BJ (cell line): ENCODE results near the gene AP5S1. TPM values are rescaled to one million over a fixed set of nuclear protein-coding genes. Genes with fewer than 3 reads are reported as not detected.

Experiments
- CTCF ChIA-PET: fragments of 350-600 bp; formaldehyde crosslinking; extraction: SDS; loops from one replicate; lab custom pipeline; 2021; ENCODE audit warnings: antibody characterized with exemption, inconsistent platforms; lab: Yijun Ruan, JAX
- POLR2A ChIA-PET: fragments of 300-600 bp; sonication (Branson Sonifier 250); formaldehyde crosslinking; extraction: SDS; loops from one replicate; lab custom pipeline; 2021; ENCODE audit warnings: antibody characterized with exemption; lab: Charles Lee
- DNase-seq: peaks from one replicate; pipeline ENCODE4 v3.0.0-alpha.2; 2011; ENCODE audit warnings: low read depth
- H3K27me3 ChIP-seq: 2 replicates; pipeline ENCODE4 v1.6.0; 2011; ENCODE audit warnings: low read length; ENCODE audit not compliant: control insufficient read depth, insufficient read depth
- H3K36me3 ChIP-seq: 2 replicates; pipeline ENCODE4 v1.5.1; 2011; ENCODE audit warnings: low read length; ENCODE audit not compliant: control insufficient read depth, insufficient read depth
- H3K4me3 ChIP-seq: 2 replicates; pipeline ENCODE4 v1.5.1; 2011; ENCODE audit warnings: low read depth, mild to moderate bottlenecking, control low read depth, low read length
- polyA plus RNA-seq: library from polyadenylated mRNA; depleted of rRNA; stranded (reverse); fragments of >200 nt; gene quantifications from 2 replicates; pipeline ENCODE4 v1.2.3, GENCODE V29; 2011
- TF ChIP-seq, protein P1 (sequence below): IDR thresholded peaks from 2 replicates; pipeline ENCODE4 v1.5.1; 2011; ENCODE audit warnings: low read depth, mild to moderate bottlenecking, control low read depth, inconsistent platforms, low read length, moderate library complexity; ENCODE audit not compliant: insufficient read depth

AP5S1 gene
- polyA plus RNA-seq, 1 experiment: 12.2 TPM

DNA sequence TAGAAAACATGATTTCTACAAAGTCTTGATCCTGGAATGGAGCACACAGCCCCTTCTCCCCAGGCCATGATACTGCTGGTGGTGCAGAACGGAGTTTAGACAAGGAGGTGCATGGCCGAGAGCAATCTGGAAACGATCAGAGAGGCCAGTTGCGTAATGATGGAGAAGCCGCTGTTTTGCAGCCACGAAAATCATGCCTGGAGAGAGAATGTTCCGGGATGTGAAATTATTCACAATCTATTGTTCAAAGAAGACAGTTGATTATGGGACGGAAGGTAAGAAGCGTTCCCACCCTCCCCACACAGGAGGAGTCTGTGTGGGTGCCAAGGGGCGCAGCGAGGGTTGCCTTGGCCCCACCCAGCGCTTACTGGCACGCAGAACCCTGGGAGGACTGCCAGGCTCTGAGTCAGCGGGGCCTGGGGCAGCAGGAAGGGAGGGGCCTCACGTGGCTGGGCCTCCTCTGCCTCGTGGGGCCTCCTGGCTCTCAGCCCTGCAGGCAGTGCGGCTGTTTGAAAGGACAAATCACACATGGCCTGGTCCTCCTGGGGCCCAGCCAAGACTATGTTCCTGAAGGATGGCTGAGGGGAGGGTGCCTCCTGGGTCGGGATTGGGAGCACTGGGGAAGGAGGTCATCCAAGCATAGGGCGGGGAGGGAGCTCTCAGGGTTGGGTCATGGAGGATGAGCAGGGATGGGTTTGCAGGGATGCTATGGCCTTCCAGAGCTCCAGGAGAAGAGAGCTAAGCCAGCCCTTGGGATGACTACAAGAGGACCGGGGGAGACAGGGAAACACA is 8.7 kb upstream of the AP5S1 start:
- POLR2A ChIA-PET: no interaction called here
- CTCF ChIA-PET: interaction anchor here (0.6 to 11.8 kb wide), 5 partner anchors 16 to 135 kb away, joined by 3 to 248 read pairs (median 3); partner anchors contain the start of genes CDC25B, CENPB and SPEF1
- TF ChIP-seq, protein P1, sequence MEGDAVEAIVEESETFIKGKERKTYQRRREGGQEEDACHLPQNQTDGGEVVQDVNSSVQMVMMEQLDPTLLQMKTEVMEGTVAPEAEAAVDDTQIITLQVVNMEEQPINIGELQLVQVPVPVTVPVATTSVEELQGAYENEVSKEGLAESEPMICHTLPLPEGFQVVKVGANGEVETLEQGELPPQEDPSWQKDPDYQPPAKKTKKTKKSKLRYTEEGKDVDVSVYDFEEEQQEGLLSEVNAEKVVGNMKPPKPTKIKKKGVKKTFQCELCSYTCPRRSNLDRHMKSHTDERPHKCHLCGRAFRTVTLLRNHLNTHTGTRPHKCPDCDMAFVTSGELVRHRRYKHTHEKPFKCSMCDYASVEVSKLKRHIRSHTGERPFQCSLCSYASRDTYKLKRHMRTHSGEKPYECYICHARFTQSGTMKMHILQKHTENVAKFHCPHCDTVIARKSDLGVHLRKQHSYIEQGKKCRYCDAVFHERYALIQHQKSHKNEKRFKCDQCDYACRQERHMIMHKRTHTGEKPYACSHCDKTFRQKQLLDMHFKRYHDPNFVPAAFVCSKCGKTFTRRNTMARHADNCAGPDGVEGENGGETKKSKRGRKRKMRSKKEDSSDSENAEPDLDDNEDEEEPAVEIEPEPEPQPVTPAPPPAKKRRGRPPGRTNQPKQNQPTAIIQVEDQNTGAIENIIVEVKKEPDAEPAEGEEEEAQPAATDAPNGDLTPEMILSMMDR: no peak
- Histone ChIP-seq H3K27me3 (no peaks in the 10 kb centered on the region), H3K36me3 (no peaks in the 10 kb centered on the region), H3K4me3 (peak overlapping the region; percentile 30)
- DNase-seq: peak; percentile 93

DNA sequence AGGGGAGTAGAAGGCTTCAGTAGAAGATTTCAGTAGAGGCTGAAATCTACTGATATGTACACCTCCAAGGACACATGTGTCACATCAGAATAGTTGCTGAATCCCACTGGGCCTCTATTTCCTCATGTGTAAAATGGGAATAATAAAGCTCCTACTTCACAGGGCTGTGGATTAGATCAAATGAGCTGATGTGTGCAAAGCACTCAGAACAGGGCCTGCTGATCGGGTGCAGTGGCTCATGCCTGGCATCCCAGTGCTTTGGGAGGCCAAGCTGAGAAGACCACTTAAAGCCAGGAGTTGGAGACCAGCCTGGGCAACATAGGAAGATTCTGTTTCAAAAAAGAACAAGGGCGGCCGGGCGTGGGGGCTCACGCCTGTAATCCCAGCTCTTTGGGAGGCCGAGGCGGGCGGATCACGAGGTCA is 8.1 kb upstream of the AP5S1 start:
- TF ChIP-seq, protein P1: no peak
- DNase-seq: no peak
- no peaks in the 10 kb centered on the region for H3K36me3 ChIP-seq
- CTCF ChIA-PET: interaction anchor here (0.9 to 11.8 kb wide), 3 partner anchors 16 to 135 kb away, joined by 3 to 248 read pairs (median 3); partner anchors contain the start of genes CDC25B, CENPB and SPEF1
- POLR2A ChIA-PET: interaction anchor here (0.6 kb wide), 1 partner anchor 252 kb away, joined by 3 read pairs; no protein-coding TSS in a partner anchor
- no peak overlapping the region for H3K4me3 ChIP-seq
- H3K27me3 ChIP-seq: no peaks in the 10 kb centered on the region

DNA sequence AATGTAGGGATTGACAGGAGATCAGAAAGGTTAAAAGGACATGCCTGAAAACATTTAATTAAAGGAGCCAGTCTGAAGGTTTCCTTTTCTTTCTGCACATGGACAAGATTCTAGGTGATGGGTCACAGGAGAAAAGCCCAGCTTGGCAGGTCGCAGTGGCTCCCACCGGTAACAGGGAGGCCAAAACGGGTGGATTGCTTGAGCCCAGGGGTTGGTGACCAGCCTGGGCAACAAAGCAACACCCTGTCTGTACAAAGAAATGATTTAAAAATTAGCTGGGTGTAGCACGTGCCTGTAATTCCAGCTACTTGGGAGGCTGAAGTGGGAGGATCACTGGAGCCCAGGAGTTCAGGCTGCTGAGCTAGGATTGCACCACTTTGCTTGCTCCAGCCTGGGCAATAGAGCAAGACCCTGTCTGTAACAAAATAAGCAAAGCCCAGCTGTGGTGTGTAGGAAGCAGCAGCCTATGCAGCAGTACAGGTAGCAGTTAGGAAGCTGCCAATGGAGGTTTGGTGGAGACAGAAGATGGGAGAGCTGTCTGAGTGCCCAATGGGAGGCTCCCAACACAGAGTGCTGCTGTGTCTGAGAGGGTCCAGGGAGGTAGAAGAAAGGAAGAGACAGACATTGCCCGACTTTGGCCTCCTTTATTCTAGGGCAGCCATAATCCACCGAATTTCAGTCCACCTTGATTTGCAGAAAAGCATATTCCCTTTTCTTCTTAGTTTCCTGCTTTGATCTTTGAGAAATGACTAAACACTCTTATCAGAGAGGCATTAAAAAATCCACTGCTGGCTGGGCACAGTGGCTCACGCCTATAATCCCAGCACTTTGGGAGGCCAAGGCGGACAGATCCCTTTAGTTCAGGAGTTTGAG is 7.1 kb upstream of the AP5S1 start:
- POLR2A ChIA-PET: interaction anchor here (0.6 kb wide), 1 partner anchor 251 kb away, joined by 3 read pairs; no protein-coding TSS in a partner anchor

DNA sequence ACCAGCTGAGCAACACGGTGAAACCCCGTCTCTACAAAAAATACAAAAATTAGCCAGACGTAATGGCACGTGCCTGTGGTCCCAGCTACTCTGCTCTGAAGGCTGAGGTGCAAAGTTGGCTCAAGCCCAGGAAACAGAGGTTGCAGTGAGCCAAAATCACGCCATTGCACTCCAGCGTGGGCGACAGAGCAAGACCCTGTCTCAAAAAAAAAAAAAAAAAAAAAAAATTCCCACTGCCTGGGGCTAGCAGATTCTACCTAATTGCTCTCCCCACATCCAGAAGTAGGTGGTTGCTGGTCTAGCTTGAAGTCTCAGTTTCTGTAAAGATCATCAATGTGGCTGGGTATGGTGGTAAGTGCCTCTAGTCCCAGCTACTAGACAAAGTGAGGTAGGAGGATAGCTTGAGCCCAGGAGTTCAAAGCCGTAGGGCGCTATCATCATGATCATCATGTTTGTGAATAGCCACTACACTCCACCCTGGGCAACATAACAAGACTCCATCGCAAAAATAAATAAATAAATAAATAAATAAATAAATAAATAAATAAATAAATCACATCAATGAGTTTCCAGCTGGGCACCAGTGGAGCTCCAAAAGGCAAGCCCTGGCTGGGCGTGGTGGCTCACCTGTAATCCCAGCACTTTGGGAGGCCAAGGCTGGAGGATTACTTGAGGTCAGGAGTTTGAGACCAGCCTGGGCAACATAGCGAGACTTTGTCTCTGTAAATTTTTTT is 6.3 kb upstream of the AP5S1 start:
- H3K4me3 ChIP-seq: no peak overlapping the region
- TF ChIP-seq, protein P1: no peak
- POLR2A ChIA-PET: no interaction called here
- no peaks in the 10 kb centered on the region for H3K27me3 ChIP-seq
- CTCF ChIA-PET: interaction anchor here (1.2 to 11.8 kb wide), 4 partner anchors 9 to 137 kb away, joined by 3 to 248 read pairs (median 4); partner anchors contain the start of genes CDC25B, CENPB and SPEF1
- H3K36me3 ChIP-seq: no peaks in the 10 kb centered on the region
- no peak for DNase-seq

More for the DNA sequence above, 7.1 kb upstream of the AP5S1 start:
- TF ChIP-seq, protein P1: no peak
- Histone ChIP-seq H3K4me3 (no peak overlapping the region), H3K36me3 (no peaks in the 10 kb centered on the region), H3K27me3 (no peaks in the 10 kb centered on the region)
- no peak for DNase-seq
- CTCF ChIA-PET: interaction anchor here (1.3 to 11.8 kb wide), 3 partner anchors 17 to 136 kb away, joined by 3 to 248 read pairs (median 6); partner anchors contain the start of genes CDC25B, CENPB and SPEF1
